ENCODE data around the gene ZP3.
A peak's percentile ranks its signal among the peaks of the same experiment; 100 is the strongest.
"Not testable (repeated sequence)": the region's sequence is repeated elsewhere in the genome, so short reads cannot be mapped to it uniquely, and the experiment has no call there.

Gene ZP3

DNA sequence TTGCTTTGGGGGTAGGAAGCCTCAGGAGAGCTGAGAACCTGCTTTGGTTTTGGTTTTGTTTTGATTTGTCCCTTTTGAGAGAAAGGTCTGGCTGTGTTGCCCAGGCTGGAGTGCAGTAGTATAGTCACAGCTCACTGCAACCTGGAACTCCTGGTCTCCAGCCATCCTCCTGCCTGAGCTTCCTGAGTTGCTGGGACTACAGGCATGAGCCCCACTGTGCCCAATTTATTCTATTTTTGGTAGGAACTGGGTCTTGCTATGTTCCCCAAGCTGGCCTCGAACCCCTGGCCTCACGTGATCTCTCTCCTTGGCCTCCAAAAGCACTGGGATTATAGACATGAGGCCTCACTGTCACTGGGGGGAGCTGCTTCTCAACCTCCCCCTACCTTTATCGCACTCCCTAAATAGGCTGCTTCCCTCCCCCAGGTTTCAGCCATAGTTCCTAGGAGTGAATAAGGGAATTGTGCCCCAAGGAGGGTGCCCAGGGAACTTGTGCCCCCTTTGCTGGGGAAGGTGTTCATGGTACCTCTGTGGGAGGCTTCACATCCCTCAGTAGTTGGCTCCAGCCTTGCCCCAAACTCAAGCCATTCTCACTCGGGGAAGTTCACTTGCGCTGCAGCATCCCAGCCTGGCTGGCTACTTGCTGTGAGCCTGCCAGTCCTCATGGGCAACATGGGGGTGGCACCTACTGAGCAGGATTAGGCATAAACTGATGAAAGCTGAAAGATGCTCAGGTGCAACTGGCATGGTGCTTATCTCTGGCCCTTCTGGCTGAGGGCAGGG, 18.1 kb downstream of the ZP3 start:
- DNase-seq, result not testable (repeated sequence)

GRCh38 chr7:76443846-76444245, 19.1 kb downstream of the ZP3 start:
- DNase-seq, result not testable (repeated sequence)

DNA sequence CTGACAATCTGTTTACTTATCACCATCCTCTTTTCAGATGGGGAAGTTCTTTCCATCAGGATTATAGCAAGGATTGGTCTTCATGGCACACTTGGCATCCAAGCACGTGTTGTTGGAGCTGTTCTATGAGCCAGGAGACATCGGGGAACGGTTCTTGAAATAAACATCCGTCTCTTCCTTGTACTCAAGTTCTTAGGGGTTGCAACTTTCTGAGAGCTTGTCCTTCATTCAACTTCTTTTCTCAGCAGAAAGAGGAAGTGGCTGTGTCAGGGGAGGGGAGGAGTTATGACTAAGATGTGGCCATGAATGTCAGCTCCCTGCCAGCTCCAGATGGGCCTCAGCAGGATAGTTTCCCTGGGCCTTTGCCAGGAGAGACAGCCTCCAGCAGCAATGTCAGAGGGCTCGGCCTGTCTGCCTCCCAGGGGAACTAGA, 20.8 kb downstream of the ZP3 start:
- peak; percentile 22 for DNase-seq

GRCh38 chr7:76457017-76457416, 32.3 kb downstream of the ZP3 start:
- not testable (repeated sequence) for DNase-seq

- not testable (repeated sequence) for DNase-seq
Observed at GRCh38 chr7:76458504-76458903, 33.8 kb downstream of the ZP3 start.

DNA sequence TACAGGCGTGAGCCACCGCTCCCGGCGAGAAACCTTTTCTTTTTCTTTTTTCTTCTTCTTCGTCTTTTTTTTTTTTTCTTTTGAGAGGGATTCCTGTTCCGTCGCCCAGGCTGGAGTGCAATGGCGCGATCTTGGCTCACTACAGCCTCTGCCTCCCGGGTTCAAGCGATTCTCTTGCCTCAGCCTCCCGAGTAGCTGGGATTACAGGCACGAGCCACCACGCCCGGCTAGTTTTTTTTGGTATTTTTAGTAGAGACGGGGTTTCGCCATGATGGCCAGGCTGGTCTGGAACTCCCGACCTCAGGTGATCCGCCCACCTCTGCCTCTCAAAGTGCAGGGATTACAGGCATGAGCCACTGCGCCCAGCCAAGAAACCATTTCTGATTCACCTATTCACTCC, 36.0 kb downstream of the ZP3 start:
- DNase-seq, result not testable (repeated sequence)

- DNase-seq, result not testable (repeated sequence)
Observed at GRCh38 chr7:76461464-76462101, 36.8 kb downstream of the ZP3 start, which contains the start of gene DTX2. DTX2 (plus strand) TSS chr7:76461709; CDS start chr7:76480510, 18,801 bp downstream.

DNA sequence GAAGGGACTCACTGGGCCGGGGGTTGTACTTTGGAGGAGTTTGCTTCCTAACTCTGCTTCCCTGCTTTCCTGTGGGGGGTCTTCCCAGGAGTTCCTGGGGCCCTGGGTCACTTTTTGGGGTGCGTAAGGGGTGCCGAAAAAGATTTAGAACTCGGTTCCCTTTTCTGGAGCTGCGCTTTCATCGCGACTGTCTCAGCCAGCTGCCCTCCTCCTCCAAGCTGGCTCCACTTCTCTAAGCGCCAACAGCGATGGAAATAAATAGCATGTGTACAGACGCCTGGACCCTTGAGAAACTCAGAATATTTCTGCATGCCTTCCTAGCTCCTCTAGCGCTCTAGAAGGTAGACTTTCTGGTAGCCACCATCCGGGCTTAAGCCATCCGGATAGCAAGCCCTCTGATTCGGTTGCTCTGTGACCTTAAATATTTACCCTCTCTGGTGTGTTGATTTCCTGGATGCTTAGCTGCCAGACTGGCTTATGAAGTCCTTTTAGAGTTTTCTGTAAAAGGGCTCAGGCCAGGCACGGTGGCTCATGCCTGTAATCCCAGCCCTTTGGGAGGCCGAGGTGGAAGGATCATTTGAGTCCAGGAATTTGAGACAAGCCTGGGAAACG, 37.6 kb downstream of the ZP3 start:
- DNase-seq, result not testable (repeated sequence)

DNA sequence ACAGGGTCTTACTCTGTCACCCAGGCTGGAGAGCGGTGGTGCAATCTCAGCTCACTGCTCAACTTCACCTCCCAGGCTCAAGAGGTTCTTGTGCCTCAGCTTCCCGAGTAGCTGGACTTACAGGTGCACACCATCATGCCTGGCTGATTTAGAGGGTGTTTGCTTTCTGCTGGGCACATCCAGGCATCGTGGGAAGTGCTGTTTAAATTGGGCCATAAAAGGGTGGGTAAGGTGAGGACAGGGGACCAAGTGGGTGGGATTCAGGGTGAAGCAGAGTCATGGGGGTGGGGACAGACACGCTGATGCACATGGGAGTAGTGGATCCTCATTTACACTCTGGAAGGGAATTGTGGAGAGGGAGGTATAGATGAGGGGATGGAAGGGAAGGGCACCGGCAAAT, 40.2 kb downstream of the ZP3 start:
- DNase-seq, result not testable (repeated sequence)

- not testable (repeated sequence) for DNase-seq
Observed at GRCh38 chr7:76465950-76466349, 41.2 kb downstream of the ZP3 start.

DNA sequence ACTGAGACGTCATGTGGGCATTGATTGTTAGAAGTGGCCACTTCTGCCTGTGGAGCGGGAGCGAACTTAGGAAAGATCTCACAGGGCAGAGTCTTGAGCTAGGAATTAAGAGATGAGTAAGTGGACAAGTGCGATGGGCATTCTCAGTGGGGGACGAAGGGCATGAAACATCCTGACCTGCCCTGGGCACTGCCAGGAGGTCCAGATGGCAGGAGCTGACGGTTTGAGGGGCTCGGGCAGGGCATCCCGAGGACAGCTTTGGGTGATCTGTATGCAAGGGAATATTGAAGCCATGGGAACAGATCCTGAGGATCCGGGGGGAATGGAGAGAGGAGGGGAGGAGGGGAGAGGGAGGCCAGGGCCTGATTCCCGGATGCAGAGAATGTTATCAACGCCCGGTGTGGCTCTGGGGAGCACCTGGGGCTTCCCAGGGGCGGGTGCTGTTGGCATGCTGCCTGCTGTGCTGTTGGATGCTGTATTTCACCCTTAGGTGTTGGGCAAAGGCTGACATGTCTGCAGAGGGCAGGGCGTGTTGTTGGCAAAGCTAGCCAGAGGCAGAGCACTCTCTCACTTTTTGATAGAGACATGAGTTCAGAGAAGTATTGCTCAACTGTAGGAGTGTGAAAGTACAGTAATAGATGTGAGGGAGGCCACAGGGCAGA, 43.1 kb downstream of the ZP3 start:
- DNase-seq, result not testable (repeated sequence)

- DNase-seq, result not testable (repeated sequence)
Observed at GRCh38 chr7:76471556-76472221, 46.9 kb downstream of the ZP3 start.

DNA sequence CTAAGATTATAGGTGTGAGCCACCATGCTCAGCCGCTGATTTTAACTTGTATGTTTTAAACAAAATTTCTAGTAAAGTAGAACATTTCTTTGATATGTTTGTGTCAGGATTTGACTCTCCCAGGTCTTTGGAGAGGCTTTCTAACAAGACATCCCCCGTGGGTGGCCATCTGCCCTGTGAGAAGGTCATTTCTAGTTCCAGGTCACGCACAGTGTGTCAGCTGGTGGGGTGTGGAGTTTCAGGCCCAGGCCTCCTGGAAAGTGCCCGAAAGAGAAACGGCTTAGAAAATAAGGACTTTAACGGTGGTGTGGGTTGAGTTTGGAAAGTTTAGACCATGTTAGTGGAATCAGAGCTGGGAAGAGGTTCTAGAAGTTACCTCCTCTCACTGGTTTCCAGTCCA, 48.3 kb downstream of the ZP3 start:
- not testable (repeated sequence) for DNase-seq

DNA sequence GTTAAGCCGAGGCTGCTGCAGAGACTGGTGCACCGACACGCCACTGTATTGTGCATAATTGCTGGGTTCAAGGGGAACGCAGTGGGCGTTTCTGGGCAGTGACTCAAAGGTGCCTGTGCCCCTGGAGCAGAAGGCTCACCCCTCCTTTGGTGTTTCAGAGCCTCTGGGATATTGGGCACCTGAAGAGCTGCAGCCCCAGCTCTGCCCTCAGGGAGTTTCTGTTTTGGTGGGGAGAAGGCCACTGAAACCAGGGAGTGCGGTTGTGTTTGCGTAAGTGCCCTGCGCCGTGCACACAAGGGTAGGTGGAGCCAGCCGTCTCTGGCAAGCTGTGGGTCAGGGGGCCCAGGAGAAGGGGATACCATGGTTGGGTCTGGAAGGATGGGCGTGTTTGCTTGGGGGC, 51.5 kb downstream of the ZP3 start:
- DNase-seq, result not testable (repeated sequence)

- DNase-seq, result not testable (repeated sequence)
Observed at GRCh38 chr7:76476742-76477474, 52.2 kb downstream of the ZP3 start.

DNA sequence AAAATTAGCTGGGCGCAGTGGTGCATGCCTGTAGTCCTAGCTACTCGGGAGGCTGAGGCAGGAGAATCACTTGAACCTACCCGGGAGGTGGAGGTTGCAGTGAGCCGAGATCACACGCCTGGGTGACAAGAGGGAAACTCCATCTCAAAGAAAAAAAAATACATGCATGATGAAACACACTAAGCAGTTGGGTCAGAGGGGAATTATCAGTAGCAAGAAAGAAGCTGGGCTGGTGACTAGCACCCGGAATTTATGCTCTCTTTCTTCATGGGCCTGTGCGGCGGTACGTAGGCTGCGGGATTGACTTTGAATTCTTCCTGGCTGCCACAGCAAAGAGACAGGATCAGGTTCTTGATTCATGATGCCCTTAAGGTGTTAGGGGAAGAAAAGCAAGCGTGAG, 54.9 kb downstream of the ZP3 start:
- DNase-seq, result not testable (repeated sequence)

- DNase-seq, result not testable (repeated sequence)
Observed at GRCh38 chr7:76480403-76481253, 55.9 kb downstream of the ZP3 start.

DNA sequence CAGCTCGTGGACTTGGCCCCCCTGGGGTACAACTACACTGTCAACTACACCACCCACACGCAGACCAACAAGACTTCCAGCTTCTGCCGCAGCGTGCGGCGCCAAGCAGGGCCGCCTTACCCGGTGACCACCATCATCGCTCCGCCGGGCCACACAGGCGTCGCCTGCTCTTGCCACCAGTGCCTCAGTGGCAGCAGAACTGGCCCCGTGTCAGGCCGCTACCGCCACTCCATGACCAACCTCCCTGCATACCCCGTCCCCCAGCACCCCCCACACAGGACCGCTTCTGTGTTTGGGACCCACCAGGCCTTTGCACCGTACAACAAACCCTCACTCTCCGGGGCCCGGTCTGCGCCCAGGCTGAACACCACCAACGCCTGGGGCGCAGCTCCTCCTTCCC, 57.9 kb downstream of the ZP3 start:
- DNase-seq, result peak; percentile 13

DNA sequence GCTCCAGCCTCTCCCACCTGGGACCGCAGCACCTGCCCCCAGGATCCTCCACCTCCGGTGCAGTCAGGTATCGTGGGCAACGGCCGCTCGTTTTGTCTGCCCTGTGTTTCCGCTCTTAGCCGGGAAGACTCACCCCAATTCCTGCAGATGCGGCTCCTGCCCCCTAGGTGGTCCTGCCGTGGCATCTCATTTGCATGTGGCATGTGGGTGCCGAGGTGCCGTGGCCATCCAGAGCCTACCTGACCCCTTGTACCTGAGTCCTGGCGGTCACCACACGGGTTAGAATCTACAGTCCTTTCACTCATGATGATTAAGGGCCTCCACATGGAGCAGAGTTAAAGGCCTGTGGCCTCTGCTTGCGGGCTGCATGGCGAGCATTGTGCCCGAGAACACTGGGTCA, 58.3 kb downstream of the ZP3 start:
- DNase-seq, result not testable (repeated sequence)

DNA sequence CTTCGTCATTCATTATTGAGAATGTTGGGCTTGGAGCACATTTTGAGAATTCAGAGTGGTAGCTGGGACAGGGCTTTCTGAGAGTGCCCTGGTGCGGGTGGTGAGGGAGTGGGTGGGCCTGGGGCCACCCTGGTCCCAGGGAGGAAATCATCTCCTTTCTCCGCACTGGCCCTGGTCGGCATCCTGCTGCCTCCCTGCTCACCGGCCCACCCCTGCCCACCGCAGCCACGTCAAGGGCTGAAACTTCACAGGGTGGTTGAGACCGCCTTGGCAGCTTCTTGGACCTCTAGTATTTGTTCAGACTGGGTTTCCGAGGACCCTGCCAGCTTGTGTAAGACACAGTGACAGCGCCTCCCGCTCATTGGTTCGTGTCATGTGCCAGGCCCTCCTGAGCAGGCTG, 59.7 kb downstream of the ZP3 start:
- not testable (repeated sequence) for DNase-seq
